ENCODE results near the gene ZNF827. TPM values are rescaled to one million over a fixed set of nuclear protein-coding genes. Genes with fewer than 3 reads are reported as not detected.

ZNF827 gene
- total RNA-seq, 1 donor from 2014 or later: 27.2 TPM

- H3K4me3 Mint-ChIP-seq: no peak overlapping the region
- DNase-seq: no peak
- peaks cover 4% of the 10 kb centered on the region for H3K4me1 Mint-ChIP-seq
- H3K36me3 Mint-ChIP-seq (ENCODE audit: low read depth): no peaks in the 10 kb centered on the region
- H3K27me3 Mint-ChIP-seq: peaks cover 16% of the 10 kb centered on the region
- no peak overlapping the region for H3K27ac Mint-ChIP-seq
- no peak for ATAC-seq (ENCODE audit: low read depth)
- intact Hi-C loops (cut with micrococcal nuclease): no loop called here
- CTCF ChIA-PET: no interaction called here
- no peaks in the 10 kb centered on the region for H3K9me3 Mint-ChIP-seq
- POLR2A ChIA-PET: no interaction called here
- TF ChIP-seq, protein P1, sequence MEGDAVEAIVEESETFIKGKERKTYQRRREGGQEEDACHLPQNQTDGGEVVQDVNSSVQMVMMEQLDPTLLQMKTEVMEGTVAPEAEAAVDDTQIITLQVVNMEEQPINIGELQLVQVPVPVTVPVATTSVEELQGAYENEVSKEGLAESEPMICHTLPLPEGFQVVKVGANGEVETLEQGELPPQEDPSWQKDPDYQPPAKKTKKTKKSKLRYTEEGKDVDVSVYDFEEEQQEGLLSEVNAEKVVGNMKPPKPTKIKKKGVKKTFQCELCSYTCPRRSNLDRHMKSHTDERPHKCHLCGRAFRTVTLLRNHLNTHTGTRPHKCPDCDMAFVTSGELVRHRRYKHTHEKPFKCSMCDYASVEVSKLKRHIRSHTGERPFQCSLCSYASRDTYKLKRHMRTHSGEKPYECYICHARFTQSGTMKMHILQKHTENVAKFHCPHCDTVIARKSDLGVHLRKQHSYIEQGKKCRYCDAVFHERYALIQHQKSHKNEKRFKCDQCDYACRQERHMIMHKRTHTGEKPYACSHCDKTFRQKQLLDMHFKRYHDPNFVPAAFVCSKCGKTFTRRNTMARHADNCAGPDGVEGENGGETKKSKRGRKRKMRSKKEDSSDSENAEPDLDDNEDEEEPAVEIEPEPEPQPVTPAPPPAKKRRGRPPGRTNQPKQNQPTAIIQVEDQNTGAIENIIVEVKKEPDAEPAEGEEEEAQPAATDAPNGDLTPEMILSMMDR (IDR thresholded peaks at IDR 0.05): no peak
These were observed 215.3 kb downstream of the ZNF827 start for GRCh38 chr4:145723336-145723735.

DNA sequence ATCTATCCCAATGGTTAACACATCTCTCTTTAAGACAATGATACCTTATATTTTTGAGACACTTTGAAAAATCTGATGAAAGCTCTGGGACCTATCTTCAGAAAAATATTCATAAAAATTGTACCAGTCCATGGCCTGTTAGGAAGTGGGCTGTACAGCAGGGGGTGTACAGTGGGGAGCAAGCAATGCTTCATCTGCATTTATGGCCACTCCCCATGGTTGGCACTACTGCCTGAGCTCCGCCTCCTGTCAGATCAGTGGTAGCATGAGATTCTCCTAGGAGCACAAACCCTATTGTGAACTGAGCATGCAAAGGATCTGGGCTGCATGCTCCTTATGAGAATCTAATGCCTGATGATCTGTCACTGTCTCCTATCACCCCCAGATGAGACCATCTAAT lies 216.1 kb downstream of the ZNF827 start:
- H3K27ac Mint-ChIP-seq: no peak overlapping the region
- no peaks in the 10 kb centered on the region for H3K9me3 Mint-ChIP-seq
- peaks cover 4% of the 10 kb centered on the region for H3K4me1 Mint-ChIP-seq
- intact Hi-C loops (cut with micrococcal nuclease): no loop called here
- DNase-seq: no peak
- ATAC-seq (ENCODE audit: low read depth): no peak
- ChIA-PET CTCF (no interaction called here), POLR2A (no interaction called here)
- no peak overlapping the region for H3K4me3 Mint-ChIP-seq
- no peaks in the 10 kb centered on the region for H3K36me3 Mint-ChIP-seq (ENCODE audit: low read depth)
- TF ChIP-seq, protein P1 (IDR thresholded peaks at IDR 0.05): no peak
- H3K27me3 Mint-ChIP-seq: peaks cover 16% of the 10 kb centered on the region

DNA sequence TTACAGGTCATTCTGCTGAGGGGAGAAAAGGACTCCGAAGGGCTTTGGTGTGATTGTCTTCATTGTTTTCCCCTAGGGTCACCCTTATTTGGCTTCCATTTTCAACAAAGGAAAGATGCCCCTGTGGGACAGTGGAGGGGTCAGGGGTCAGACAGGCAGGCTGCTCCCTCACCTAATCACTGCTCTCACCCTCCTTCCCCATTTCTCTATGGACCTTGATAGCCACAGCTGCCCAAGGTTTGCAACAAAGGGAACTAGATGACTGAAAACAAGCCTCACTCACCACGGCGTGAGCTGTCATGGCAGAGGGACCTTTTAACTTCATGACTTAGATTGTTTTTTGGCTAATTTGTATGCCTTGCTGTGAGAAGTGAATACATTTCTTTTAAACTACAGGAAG lies 218.0 kb downstream of the ZNF827 start:
- no peaks in the 10 kb centered on the region for H3K36me3 Mint-ChIP-seq (ENCODE audit: low read depth)
- TF ChIP-seq, protein P1 (IDR thresholded peaks at IDR 0.05): no peak
- peaks cover 24% of the 10 kb centered on the region for H3K27me3 Mint-ChIP-seq
- ATAC-seq (ENCODE audit: low read depth): no peak
- no peak for DNase-seq
- H3K4me3 Mint-ChIP-seq: no peak overlapping the region
- CTCF ChIA-PET: no interaction called here
- H3K4me1 Mint-ChIP-seq: peaks cover 4% of the 10 kb centered on the region
- no peak overlapping the region for H3K27ac Mint-ChIP-seq
- intact Hi-C loops (cut with micrococcal nuclease): no loop called here
- POLR2A ChIA-PET: no interaction called here
- no peaks in the 10 kb centered on the region for H3K9me3 Mint-ChIP-seq

DNA sequence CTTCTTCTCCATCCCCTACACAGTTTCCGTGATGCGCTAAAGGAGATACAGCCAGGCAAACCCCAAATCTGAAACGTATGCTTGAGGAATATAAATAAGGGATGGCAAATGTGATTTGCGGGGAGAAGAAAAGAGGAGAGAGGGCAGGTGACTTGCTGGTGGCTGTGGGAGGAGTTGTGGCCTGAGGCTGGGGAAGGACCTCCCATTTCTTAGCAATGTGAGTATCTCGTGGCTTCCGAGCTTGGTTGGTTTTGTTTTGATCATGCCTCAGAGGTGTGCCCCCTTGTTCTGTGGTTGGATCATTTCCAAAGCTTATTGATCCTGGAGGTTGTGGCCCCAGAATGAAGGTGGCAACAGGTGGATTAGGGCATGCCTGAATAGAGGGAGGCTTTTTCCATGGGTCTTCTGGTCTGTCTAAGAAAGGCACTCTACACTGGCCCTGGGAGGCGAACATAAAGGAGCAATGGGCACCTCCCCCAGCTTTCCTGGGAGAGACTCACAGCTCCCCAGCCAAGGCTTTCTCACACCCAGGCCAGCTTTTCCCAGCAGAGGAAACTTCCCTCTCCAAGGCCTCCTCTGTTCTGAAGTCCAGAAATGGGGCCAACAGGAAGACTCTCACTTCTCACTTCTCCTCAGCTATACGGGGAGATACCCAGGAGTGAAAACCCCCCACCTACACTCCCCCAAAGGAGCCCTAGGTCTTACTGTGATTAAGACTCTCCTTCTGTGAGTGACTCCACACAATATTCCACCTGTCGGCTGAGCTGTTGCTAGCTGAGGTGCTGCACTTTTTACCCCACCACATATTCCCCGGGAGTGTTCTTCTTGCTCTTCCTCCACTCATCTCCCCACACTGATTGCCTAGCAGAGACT lies 218.6 kb downstream of the ZNF827 start:
- Mint-ChIP-seq H3K9me3 (no peaks in the 10 kb centered on the region), H3K36me3 (ENCODE audit: low read depth) (no peaks in the 10 kb centered on the region), H3K4me3 (no peak overlapping the region), H3K27ac (no peak overlapping the region), H3K27me3 (peaks cover 22% of the 10 kb centered on the region), H3K4me1 (peaks cover 4% of the 10 kb centered on the region)
- DNase-seq (no peak), ATAC-seq (ENCODE audit: low read depth) (no peak)
- TF ChIP-seq, protein P1 (IDR thresholded peaks at IDR 0.05): no peak
- ChIA-PET POLR2A (no interaction called here), CTCF (no interaction called here)
- intact Hi-C loops (cut with micrococcal nuclease): no loop called here

DNA sequence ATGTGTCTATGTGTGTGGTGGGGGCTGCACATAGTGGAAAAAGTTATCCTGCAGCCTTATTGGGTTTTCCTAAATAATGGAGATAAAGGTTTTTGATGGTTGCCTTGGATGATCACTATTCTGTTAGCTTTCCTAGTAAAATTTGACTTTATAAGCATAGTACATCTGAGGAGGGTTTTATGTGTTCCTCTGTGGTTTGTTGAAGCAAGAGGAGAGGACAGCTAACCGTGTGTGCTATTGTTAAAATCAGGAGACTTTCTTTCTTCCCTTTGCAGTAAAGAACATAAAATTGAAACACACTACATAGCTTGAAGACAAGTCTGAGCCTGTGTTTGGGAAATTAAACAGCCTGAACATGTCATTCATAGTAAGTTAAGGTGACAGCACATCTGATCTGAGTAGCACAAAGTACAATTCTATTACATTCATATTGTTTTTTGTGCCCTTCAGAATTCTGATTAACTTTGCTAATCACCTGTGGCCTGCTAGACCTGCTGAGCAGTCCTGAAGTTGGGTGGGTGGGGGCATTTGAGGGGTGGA lies 221.9 kb downstream of the ZNF827 start:
- no peak overlapping the region for H3K27ac Mint-ChIP-seq
- ChIA-PET POLR2A (interaction anchor here (0.7 kb wide), 1 partner anchor 599 kb away, joined by 4 read pairs; no protein-coding TSS in a partner anchor), CTCF (no interaction called here)
- intact Hi-C loops (cut with micrococcal nuclease): no loop called here
- H3K4me1 Mint-ChIP-seq: peaks cover 4% of the 10 kb centered on the region
- TF ChIP-seq, protein P1 (IDR thresholded peaks at IDR 0.05): no peak
- H3K9me3 Mint-ChIP-seq: peaks cover 6% of the 10 kb centered on the region
- H3K4me3 Mint-ChIP-seq: no peak overlapping the region
- no peaks in the 10 kb centered on the region for H3K36me3 Mint-ChIP-seq (ENCODE audit: low read depth)
- ATAC-seq (ENCODE audit: low read depth) (no peak), DNase-seq (no peak)
- peaks cover 21% of the 10 kb centered on the region for H3K27me3 Mint-ChIP-seq

Measured in activated B cell treated with CpG ODN at 0.5 μM for 24 hours (primary cell).